Measurements from ENCODE around the gene UACA. TPM values are rescaled to one million over a fixed set of nuclear protein-coding genes. Genes with fewer than 3 reads are reported as not detected.

Gene UACA
- total and polyA plus RNA-seq, 3 donors from 2014 or later, result 10.2 to 65.1 (median 56.9) TPM

- WGBS, 2 donors, result 85 to 93% methylated on average over 8 of the region's 8 CpGs
- DNase-seq, result no peak
- Histone ChIP-seq H3K27ac (no peak overlapping the region), H3K36me3 (ENCODE audit: low read depth, missing control alignments) (no peaks in the 10 kb centered on the region), H3K9me3 (no peaks in the 10 kb centered on the region), H3K4me1 (no peaks in the 10 kb centered on the region), H3K27me3 (no peaks in the 10 kb centered on the region), H3K4me3 (no peak overlapping the region)
- TF ChIP-seq, protein P1, sequence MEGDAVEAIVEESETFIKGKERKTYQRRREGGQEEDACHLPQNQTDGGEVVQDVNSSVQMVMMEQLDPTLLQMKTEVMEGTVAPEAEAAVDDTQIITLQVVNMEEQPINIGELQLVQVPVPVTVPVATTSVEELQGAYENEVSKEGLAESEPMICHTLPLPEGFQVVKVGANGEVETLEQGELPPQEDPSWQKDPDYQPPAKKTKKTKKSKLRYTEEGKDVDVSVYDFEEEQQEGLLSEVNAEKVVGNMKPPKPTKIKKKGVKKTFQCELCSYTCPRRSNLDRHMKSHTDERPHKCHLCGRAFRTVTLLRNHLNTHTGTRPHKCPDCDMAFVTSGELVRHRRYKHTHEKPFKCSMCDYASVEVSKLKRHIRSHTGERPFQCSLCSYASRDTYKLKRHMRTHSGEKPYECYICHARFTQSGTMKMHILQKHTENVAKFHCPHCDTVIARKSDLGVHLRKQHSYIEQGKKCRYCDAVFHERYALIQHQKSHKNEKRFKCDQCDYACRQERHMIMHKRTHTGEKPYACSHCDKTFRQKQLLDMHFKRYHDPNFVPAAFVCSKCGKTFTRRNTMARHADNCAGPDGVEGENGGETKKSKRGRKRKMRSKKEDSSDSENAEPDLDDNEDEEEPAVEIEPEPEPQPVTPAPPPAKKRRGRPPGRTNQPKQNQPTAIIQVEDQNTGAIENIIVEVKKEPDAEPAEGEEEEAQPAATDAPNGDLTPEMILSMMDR (IDR thresholded peaks at IDR 0.05), result no peak
- no peak for TF ChIP-seq POLR2A (IDR thresholded peaks at IDR 0.05)
- intact Hi-C loops (cut with DNase I; ENCODE audit: low total_unique reads), result no loop called here
These were observed 134.8 kb downstream of the UACA start for GRCh38 chr15:70628549-70628896.

- TF ChIP-seq POLR2A (IDR thresholded peaks at IDR 0.05), result no peak
- TF ChIP-seq, protein P1 (IDR thresholded peaks at IDR 0.05), result no peak
- Histone ChIP-seq H3K27ac (no peak overlapping the region), H3K27me3 (no peaks in the 10 kb centered on the region), H3K4me3 (no peak overlapping the region), H3K36me3 (ENCODE audit: low read depth, missing control alignments) (no peaks in the 10 kb centered on the region), H3K9me3 (no peaks in the 10 kb centered on the region), H3K4me1 (no peaks in the 10 kb centered on the region)
- intact Hi-C loops (cut with DNase I; ENCODE audit: low total_unique reads), result no loop called here
- DNase-seq, result no peak
- WGBS, 2 donors, result 59 to 64% methylated on average over 15 of the region's 15 CpGs
These were observed 135.4 kb downstream of the UACA start for GRCh38 chr15:70627734-70628548.

DNA sequence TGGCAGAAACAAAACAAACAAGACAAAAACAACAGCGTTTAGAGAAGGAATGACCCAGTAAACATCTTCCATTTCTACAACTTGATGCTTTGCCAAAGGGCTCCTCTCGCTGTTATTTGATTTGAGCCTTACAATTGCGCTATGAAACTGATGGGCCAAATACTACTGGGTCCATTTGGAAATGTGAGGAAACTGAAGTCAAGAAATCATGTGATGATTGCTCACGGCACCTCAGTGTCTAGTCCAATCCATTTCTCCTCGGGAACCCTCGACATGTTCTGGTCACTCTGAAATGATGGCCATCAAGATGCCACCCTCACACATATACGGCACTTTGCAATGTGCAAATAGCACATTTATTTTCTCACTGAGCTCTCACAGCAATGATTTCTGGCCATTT lies 136.0 kb downstream of the UACA start:
- Histone ChIP-seq H3K4me1 (no peaks in the 10 kb centered on the region), H3K4me3 (no peak overlapping the region), H3K27ac (no peak overlapping the region), H3K36me3 (ENCODE audit: low read depth, missing control alignments) (no peaks in the 10 kb centered on the region), H3K27me3 (no peaks in the 10 kb centered on the region), H3K9me3 (no peaks in the 10 kb centered on the region)
- WGBS, 2 donors, result 73 to 85% methylated on average over 7 of the region's 7 CpGs
- no peak for DNase-seq
- TF ChIP-seq POLR2A (IDR thresholded peaks at IDR 0.05), result no peak
- TF ChIP-seq, protein P1 (IDR thresholded peaks at IDR 0.05), result no peak
- intact Hi-C loops (cut with DNase I; ENCODE audit: low total_unique reads), result no loop called here

DNA sequence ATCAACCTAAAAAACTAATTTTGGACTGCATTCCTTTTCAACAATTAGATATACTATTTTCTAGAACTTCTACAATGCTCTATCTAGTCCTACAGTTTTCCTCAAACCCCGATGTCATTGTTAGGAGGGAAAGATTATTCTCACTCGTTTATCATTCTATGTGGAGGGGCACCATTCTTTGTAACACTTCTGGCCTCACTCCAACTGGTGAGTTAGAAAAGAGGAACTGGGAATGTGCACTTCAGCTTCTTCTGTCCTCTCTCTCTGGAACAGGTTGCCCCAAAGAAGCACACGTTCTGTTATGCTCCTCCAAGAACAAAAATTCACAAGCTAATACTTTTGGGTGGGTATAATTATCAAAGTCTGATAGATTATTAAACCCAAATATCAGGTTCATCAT lies 137.9 kb downstream of the UACA start:
- no peak for TF ChIP-seq POLR2A (IDR thresholded peaks at IDR 0.05)
- TF ChIP-seq, protein P1 (IDR thresholded peaks at IDR 0.05), result no peak
- DNase-seq, result no peak
- H3K36me3 ChIP-seq (ENCODE audit: low read depth, missing control alignments), result no peaks in the 10 kb centered on the region
- H3K27ac ChIP-seq, result no peak overlapping the region
- H3K27me3 ChIP-seq, result no peaks in the 10 kb centered on the region
- H3K4me3 ChIP-seq, result no peak overlapping the region
- intact Hi-C loops (cut with DNase I; ENCODE audit: low total_unique reads), result no loop called here
- WGBS, 2 donors, result 33 to 38% methylated on average over 3 of the region's 3 CpGs
- no peaks in the 10 kb centered on the region for H3K9me3 ChIP-seq
- no peaks in the 10 kb centered on the region for H3K4me1 ChIP-seq

DNA sequence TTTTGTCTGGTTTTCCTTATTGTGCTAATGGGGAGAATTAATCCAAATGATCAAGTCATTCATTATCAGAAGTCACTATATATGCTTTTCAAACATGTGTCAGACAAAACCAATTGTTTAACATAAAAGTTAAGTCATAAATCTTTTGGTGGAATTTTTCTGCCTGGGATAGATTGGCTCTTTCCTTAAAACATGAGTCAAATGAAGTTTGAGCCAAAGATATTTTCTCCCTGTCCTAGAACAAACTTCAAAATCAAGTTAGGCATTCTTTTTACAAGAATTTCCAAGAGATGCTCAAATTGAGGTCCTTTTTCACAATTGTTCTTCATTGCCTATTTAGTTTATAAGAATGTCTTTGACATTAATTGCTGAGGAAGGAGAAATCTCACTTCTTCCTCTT lies 138.3 kb downstream of the UACA start:
- Histone ChIP-seq H3K4me3 (no peak overlapping the region), H3K36me3 (ENCODE audit: low read depth, missing control alignments) (no peaks in the 10 kb centered on the region), H3K4me1 (no peaks in the 10 kb centered on the region), H3K27ac (no peak overlapping the region), H3K9me3 (no peaks in the 10 kb centered on the region), H3K27me3 (no peaks in the 10 kb centered on the region)
- DNase-seq, result no peak
- intact Hi-C loops (cut with DNase I; ENCODE audit: low total_unique reads), result no loop called here
- TF ChIP-seq, protein P1 (IDR thresholded peaks at IDR 0.05), result no peak
- TF ChIP-seq POLR2A (IDR thresholded peaks at IDR 0.05), result no peak
